Kidney (tissue), 14 donors: Measurements from ENCODE around the gene DENND1B. TPM values are rescaled to one million over a fixed set of nuclear protein-coding genes. Genes with fewer than 3 reads are reported as not detected.

Source experiments
- DNase-seq, 5 donors: peaks; one replicate each; pipeline ENCODE4 v3.0.0-alpha.2; 2013 to 2020
- FAIRE-seq: peaks from 2 replicates; lab custom pipeline; 2012; peaks lifted over from hg19 to GRCh38; lab: Jason Lieb, UNC
- H3K27ac ChIP-seq, 2 donors: one replicate each; pipeline ENCODE4 v1.7.0; 2013; ENCODE audit warnings: low read depth in 2 of 2, low read length in 2 of 2, inconsistent platforms in 1 of 2
- H3K27me3 ChIP-seq: one replicate; pipeline ENCODE4 v1.7.1; 2013; ENCODE audit warnings: low read length, inconsistent platforms; ENCODE audit not compliant: control insufficient read depth, insufficient read depth
- H3K36me3 ChIP-seq, 3 donors: one replicate each; pipeline versions ENCODE4 v1.7.0 to v1.7.1; 2013; ENCODE audit warnings: low read length in 3 of 3, control low read depth in 1 of 3, inconsistent platforms in 1 of 3; ENCODE audit not compliant: insufficient read depth in 3 of 3, control insufficient read depth in 2 of 3
- H3K4me1 ChIP-seq, 3 donors: one replicate each; pipeline versions ENCODE4 v1.7.0 to v1.7.1; 2013; ENCODE audit warnings: low read length in 3 of 3, inconsistent platforms in 1 of 3, low read depth in 1 of 3; ENCODE audit not compliant: control insufficient read depth in 2 of 3, insufficient read depth in 2 of 3
- H3K4me3 ChIP-seq, 3 donors: one replicate each; pipeline versions ENCODE4 v1.7.0 to v1.8.1; 2013; ENCODE audit warnings: low read length in 3 of 3, control low read depth in 1 of 3, inconsistent platforms in 1 of 3
- H3K9ac ChIP-seq, 3 donors: one replicate each; pipeline versions ENCODE4 v1.7.0 to v1.7.1; 2013; ENCODE audit warnings: low read length in 3 of 3, control low read depth in 1 of 3, inconsistent platforms in 1 of 3
- H3K9me3 ChIP-seq, 3 donors: one replicate each; pipeline versions ENCODE4 v1.7.0 to v1.7.1; 2013; ENCODE audit warnings: low read length in 3 of 3, control low read depth in 1 of 3, inconsistent platforms in 1 of 3; ENCODE audit not compliant: control insufficient read depth in 2 of 3, insufficient read depth in 1 of 3
- intact Hi-C: fragments of 100-400 bp; cut with DNase I; formaldehyde crosslinking; loops from one replicate; pipeline ENCODE4 v1.11.1; 2022
- polyA plus RNA-seq: library from polyadenylated mRNA; stranded (reverse); fragments of 350-450 nt; fragmentation: Illumina TruSeq; extraction: RNeasy Lipid Tissue Mini Kit (QIAGEN cat#74804); gene quantifications from one replicate; pipeline ENCODE4 v1.2.3, GENCODE V29; 2014; ENCODE audit warnings: low read depth, low replicate concordance; ENCODE audit not compliant: insufficient read depth
- total RNA-seq: library from RNA; stranded (reverse); fragmentation: NEBNext Ultra II Directional; extraction: Animal tissue kit (Norgen Biotek cat#: 25700); gene quantifications from one replicate; pipeline ENCODE4 v1.2.1, GENCODE V29; 2021
- TF ChIP-seq, protein P1 (sequence below): IDR thresholded peaks from 3 replicates; pipeline ENCODE4 v1.5.1; 2012; ENCODE audit warnings: mild to moderate bottlenecking, moderate library complexity, borderline replicate concordance; ENCODE audit not compliant: insufficient read depth; ENCODE audit errors: extremely low read depth
- donor health status: control.
- donor health status: control.
- donor health status: control.
- donor health status: control.
- donor health status: control.
- donor health status: DM: yes; HTN: yes; CAD: no.
- donor health status: Normal renal cell carcinoma (clear cell type).

Gene DENND1B
- total and polyA plus RNA-seq, 2 donors from 2014 or later, result 3.1 to 20.6 TPM

GRCh38 chr1:197769287-197769686 lies 6.0 kb downstream of the DENND1B start:
- H3K9ac ChIP-seq, result no peak overlapping the region
- H3K36me3 ChIP-seq, result no peaks in the 10 kb centered on the region
- H3K9me3 ChIP-seq, result no peaks in the 10 kb centered on the region
- TF ChIP-seq, protein P1, sequence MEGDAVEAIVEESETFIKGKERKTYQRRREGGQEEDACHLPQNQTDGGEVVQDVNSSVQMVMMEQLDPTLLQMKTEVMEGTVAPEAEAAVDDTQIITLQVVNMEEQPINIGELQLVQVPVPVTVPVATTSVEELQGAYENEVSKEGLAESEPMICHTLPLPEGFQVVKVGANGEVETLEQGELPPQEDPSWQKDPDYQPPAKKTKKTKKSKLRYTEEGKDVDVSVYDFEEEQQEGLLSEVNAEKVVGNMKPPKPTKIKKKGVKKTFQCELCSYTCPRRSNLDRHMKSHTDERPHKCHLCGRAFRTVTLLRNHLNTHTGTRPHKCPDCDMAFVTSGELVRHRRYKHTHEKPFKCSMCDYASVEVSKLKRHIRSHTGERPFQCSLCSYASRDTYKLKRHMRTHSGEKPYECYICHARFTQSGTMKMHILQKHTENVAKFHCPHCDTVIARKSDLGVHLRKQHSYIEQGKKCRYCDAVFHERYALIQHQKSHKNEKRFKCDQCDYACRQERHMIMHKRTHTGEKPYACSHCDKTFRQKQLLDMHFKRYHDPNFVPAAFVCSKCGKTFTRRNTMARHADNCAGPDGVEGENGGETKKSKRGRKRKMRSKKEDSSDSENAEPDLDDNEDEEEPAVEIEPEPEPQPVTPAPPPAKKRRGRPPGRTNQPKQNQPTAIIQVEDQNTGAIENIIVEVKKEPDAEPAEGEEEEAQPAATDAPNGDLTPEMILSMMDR, result no peak
- H3K27ac ChIP-seq, result no peak overlapping the region
- intact Hi-C loops, result no loop called here
- DNase-seq (peak in 1 of 5 donors; percentile 5), FAIRE-seq (no peak)
- H3K4me3 ChIP-seq, result no peak overlapping the region
- no peaks in the 10 kb centered on the region for H3K27me3 ChIP-seq
- H3K4me1 ChIP-seq, result peaks cover 0 to 8% (median 5%) of the 10 kb centered on the region in 3 donors

DNA sequence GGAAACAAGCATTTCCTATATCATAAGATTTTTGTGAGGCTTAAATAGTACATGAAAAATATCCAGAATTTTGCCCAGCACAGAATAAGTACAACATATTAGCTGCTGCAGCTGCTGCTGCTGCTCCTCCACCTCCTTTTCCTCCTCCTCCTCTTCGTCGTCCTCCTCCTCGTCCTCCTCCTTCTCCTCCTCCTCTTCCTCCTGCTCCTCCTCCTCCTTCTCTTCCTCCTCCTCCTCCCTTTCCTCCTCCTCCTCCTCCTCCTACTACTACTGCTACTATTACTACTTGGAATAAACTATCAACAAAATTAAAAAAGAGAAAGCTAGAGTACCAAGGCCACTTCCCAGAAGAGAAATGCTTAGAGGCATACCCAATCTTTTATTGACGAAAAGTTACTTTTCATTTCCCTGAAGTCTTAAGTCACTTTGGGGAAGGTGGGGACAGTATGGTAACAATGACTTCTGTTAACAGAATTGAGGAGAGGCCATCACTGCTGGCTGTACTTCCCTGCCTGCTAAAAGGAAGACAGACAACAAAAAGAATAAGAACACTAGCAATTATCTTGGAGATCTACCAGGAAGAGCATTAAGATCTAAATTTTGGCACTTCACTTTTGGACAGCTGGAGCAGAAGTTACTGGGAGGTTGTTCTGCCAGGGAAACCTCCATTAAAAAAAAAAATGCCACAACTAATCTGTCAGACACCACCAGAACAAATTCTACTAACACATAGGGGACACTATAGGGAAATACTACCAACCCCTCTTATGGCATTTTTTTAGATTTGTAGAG lies 7.1 kb downstream of the DENND1B start:
- Histone ChIP-seq H3K4me1 (peaks cover 0 to 5% (median 2%) of the 10 kb centered on the region in 3 donors), H3K9me3 (no peaks in the 10 kb centered on the region), H3K36me3 (no peaks in the 10 kb centered on the region), H3K4me3 (no peak overlapping the region), H3K9ac (no peak overlapping the region), H3K27me3 (no peaks in the 10 kb centered on the region), H3K27ac (no peak overlapping the region)
- intact Hi-C loops, result no loop called here
- no peak for DNase-seq
- FAIRE-seq, result no peak
- TF ChIP-seq, protein P1, result no peak

DNA sequence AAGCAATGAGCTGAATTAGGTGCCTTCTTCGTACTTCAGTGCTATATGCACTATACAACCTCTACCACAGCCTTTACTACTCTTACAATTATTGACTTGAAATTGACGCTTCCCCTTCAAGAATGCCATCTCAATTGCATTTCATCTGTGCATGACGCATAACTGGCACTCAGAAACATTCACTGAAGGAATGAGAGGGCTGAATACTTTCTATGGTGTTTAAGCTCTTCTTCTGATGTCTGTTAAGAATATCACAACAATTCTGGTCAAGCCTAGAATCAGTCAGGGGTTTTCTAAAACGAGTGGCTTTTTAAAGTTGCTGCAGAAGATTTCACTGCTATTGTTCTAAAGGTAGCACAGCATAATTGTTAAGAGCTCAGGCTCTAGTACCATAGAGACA lies 11.5 kb downstream of the DENND1B start:
- H3K9ac ChIP-seq, result no peak overlapping the region
- no peak for FAIRE-seq

More for the DNA sequence above, 11.5 kb downstream of the DENND1B start:
- TF ChIP-seq, protein P1, result no peak
- intact Hi-C loops, result no loop called here
- no peak overlapping the region for H3K27ac ChIP-seq
- H3K4me3 ChIP-seq, result no peak overlapping the region
- H3K4me1 ChIP-seq, result no peaks in the 10 kb centered on the region
- DNase-seq, result no peak
- H3K9me3 ChIP-seq, result no peaks in the 10 kb centered on the region
- no peaks in the 10 kb centered on the region for H3K36me3 ChIP-seq
- H3K27me3 ChIP-seq, result no peaks in the 10 kb centered on the region
